Stimulated activated CD4-positive, alpha-beta T cell treated with anti-CD3 and anti-CD28 coated beads, Interleukin-1b, Interleukin-23, amount 100 ng/mL, for 48 hours (primary cell): ENCODE data around the gene MAML2.

Experiments
- DNase-seq: peaks from one replicate; pipeline ENCODE4 v3.0.0-alpha.2; 2020

The MAML2 gene

DNA sequence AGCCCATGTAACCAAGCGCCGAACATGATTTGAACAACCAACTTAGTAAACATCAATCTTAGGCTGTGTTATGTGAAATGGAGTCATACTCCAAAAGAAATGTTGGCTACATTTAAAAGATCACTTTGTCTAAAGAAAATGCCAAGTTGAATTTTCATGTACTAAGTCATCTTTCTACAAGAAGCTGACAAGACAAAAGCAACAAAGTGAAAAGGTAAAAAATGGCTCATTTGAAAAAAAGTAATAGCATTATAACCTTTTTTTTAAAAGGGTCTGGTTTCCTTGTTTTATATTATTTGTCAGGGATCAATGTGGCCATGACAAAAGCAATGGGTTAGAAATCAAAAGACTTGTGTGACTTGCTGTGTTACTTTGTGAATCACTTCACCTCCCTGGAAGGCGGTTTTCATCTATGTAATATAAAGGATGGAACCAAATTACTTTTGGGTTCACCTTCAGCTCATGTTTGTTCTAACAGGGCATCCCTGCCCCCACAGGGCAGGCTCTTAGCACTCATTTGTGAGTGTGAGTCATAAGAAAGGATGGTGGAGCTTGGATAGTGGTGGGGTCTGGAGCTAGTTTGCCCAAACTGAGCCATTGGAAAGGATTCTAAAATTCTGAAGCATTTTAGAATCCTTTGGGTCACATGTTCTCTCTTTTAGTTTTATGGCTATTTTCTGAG is 287.1 kb downstream of the MAML2 start:
- DNase-seq = peak; percentile 63

- DNase-seq = no peak
Observed at GRCh38 chr11:96054870-96055705, 287.9 kb downstream of the MAML2 start.

DNA sequence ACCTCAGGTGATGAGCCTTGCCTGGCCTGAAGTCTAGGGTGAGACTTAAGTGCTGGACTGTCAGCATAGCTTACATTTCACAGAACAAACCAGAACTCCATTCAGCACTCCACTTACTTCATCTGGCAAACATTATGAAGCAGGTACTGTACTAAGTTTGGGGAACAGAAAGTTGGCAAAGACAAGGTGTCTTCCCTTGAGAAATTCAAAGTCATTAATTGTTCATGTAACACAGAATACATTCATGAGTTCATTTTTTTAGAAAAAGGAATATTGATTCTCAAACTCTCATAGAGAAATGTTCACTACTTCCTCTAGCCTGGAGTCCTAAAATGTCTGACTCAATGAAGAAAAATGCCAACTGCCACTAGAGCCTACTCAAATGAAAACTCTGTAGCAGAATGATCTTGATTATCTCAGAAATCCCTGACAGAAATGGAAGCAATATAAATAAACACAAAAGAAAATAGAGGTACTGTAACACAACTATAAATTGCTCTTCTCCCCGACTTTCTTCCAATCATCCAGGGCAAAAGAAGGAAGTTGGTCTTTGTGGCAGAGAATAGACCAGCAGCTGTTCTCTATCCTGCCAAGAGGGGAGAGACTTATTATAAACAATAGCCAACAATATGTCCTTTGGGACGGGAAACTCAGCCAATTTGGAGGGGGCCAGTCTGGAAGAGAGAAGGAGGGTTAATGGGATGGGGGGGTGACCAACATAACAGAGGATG is 289.9 kb downstream of the MAML2 start:
- no peak for DNase-seq

GRCh38 chr11:96051820-96052219 is 291.2 kb downstream of the MAML2 start:
- no peak for DNase-seq

- no peak for DNase-seq
Observed at GRCh38 chr11:96050435-96051182, 292.4 kb downstream of the MAML2 start.

DNA sequence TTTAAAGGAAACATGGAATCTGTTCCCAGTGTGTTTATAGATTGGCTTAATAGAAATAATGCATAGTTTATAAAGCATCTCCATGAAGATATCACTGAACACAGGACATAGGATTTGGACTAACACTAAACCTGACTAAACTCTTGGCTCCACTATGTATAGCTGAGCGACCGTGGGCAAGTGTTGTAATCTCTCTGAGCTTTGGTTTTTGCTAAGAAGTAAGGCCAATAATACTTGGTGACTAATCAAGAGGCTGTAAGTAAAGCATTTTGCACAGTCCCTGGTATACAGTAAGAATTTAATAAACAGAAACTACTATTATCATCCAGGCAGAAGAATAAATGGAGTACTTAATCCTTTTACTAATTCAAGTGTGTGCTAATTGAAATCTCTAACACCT is 293.6 kb downstream of the MAML2 start:
- no peak for DNase-seq

DNA sequence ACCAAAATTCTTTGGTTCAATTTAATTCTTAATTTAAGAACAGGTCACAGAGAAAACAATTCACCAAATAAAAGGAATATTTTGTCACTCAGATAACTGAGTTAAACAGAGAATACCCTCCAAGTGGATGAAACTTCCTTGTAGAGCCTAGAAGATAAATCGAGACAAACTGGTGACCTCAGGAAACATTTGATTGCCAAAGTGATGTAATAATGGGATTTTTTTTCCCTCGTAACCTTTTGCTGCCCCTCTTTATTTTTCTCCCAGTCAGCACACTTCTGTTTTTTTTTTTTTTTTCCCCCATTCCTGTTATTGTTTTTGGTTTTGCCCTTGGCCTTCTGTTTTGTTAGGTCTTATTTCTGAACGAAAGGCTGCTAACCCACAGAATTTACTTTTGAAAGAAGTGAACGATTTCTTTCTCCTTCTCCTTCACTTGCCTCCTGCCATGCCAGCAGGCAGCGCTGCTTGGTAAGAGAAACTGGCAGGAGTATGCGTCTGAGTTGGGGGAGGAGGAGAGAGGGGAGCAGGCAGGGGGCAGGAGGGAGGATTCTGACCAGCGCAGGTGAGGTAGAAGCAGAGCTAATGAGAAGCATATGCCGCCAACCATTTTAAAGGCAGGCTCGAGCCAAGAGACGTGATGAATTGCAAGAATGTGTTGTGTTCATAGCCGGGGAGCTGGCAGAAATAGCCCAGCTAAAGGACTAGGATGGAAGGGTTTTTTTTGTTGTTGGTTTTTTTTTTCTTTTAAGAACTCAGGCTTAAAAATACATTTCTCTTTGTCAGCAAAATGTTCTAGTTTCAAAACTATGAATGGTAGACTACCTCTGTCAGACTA is 297.2 kb downstream of the MAML2 start:
- no peak for DNase-seq

DNA sequence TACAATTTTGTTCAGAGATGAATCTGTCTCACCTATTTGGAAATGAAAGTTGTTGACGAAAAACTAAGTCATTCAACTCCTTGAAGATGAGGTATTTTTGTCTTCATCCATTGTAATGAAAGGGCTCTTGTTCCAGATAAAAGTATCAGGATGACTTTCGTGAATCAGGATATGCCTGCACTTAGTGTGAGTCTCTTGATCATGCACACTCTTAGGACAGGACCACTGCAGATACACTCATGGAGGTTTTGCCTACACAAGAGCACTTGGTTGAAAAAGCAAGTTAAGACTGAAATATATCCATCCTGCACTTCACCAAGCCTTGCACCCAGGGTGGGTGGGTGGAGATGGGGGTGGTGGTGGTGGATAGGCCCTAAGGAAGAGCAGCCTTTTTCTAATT is 298.2 kb downstream of the MAML2 start:
- no peak for DNase-seq

DNA sequence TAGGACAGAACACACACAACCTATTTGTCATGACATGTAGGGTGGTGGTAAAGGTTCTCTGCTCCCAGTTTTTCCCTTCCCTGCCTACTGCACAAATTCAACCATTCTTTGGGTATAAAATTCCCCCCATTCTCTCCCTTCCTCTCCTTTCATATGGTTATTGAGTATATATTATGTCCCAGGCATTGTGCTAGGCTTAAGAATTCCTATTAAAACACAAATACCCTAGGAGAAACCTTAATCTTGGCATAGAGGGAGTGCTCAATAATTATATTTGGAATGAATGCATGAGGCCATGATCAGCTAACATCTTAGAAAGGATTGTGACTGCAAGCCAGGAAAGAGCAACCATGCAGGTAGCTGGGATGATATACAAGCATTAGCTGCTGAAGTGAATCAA is 298.7 kb downstream of the MAML2 start:
- no peak for DNase-seq

DNA sequence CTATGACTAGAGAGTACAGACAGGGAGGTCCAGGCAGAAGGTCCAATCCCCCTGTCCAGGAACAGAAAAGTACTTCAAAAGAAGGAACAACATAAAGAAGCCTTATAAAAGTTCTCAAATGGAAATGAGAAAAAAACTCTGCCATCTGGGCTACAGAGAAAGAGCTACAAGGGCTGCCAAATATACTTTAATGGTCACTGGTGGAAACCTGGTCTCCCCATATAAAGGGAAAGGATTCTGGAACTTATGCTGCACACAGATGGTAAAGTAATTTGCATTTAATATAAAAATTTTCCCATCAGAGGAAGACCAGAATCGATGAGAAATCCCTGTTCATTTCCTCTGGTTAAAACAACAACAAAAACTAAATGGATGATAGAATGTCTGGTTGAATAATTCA is 299.7 kb downstream of the MAML2 start:
- no peak for DNase-seq

- no peak for DNase-seq
Observed at GRCh38 chr11:96038046-96038445, 304.9 kb downstream of the MAML2 start.

DNA sequence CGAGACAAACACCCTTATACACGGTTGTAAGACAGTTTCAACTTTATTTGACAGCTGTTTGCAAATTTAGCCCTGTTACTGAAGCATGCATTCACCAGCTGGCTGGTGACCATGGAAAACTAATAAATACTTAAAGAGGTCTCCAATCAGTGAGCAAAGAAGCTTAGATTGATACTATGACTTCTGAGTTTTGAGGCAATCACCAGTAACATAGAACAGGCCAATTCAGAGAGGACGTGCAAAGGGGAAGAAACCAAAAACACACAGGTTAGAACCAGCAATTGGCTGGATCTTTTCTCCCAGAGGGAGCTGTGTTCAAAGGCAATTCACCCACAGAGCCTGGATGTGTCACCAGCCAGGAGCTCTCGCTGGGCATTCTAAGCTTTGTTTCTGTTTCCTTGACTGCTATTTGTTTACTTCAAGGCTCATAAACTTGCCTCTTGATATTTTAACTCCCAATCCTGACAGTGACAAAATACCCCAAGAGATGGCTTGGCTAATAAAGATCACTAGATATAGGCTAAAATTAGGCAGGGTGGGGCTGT is 305.5 kb downstream of the MAML2 start:
- DNase-seq = no peak

- DNase-seq = no peak
Observed at GRCh38 chr11:96036863-96037262, 306.1 kb downstream of the MAML2 start.

DNA sequence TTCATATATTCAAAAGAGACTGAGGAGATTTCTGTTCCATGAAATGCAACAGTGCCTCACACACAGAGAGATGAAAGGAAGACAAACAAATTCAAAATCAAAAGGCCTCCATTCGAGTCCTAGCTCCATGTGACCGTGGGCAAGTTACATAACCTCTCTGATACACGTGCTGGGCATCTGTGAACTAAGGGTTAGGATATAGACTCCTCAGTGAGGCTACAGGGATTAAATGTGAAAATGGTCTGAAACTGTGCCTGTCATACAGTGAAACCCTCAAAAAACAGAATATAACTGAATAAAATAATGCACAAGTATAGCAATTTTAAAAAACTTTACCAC is 307.3 kb downstream of the MAML2 start:
- DNase-seq = no peak

GRCh38 chr11:96035031-96035739 is 307.8 kb downstream of the MAML2 start:
- no peak for DNase-seq

DNA sequence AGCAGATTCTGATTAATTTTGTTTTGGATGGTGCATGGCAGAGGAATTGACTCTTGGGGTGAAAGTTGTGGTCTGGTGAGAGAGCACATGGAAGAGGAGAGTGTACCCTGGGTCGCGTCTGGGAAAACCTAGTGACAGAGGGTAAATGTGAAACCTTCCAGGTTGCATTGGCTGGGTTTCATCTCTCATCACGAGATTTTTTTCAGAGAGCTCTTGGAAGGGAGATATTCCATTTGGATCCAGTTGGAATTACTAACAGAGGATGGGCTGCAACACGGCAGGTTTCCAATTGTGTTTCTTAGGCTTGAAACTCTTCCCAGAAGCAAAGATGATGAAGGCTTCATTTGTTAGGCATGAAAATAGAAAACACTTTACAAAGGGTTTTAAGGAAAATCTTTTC is 309.4 kb downstream of the MAML2 start:
- DNase-seq = no peak

GRCh38 chr11:96033095-96033494 is 309.9 kb downstream of the MAML2 start:
- DNase-seq = no peak

GRCh38 chr11:96028746-96029145 is 314.2 kb downstream of the MAML2 start:
- DNase-seq = no peak

- DNase-seq = no peak
Observed at GRCh38 chr11:96027021-96027420, 316.0 kb downstream of the MAML2 start.

GRCh38 chr11:96026310-96026709 is 316.7 kb downstream of the MAML2 start:
- DNase-seq = no peak

GRCh38 chr11:96024666-96025065 is 318.3 kb downstream of the MAML2 start:
- no peak for DNase-seq
